AG09309 (cell line): ENCODE results near the gene ACKR2.

Experiments
- DNase-seq: peaks from one replicate; pipeline ENCODE4 v3.0.0-alpha.2; 2010; ENCODE audit warnings: low read depth
- H3K4me3 ChIP-seq: 2 replicates; pipeline ENCODE4 v1.5.1; 2011; ENCODE audit warnings: mild to moderate bottlenecking, low read depth, low read length, moderate library complexity; ENCODE audit not compliant: control insufficient read depth
- CTCF ChIP-seq: IDR thresholded peaks from 2 replicates; pipeline ENCODE4 v1.5.1; 2011; ENCODE audit warnings: mild to moderate bottlenecking, low read depth, low read length, inconsistent platforms; ENCODE audit not compliant: insufficient read depth, control insufficient read depth; ENCODE audit errors: missing control alignments

The ACKR2 gene

GRCh38 chr3:42836150-42837123, 27.2 kb downstream of the ACKR2 start:
- H3K4me3 ChIP-seq = no peak overlapping the region
- TF ChIP-seq CTCF = no peak
- DNase-seq = no peak

- H3K4me3 ChIP-seq = no peak overlapping the region
- TF ChIP-seq CTCF = no peak
- no peak for DNase-seq
These were observed 29.3 kb downstream of the ACKR2 start for GRCh38 chr3:42838571-42838970.

GRCh38 chr3:42839616-42840015, 30.4 kb downstream of the ACKR2 start:
- DNase-seq = peak; percentile 41
- peak; percentile 74 for TF ChIP-seq CTCF
- peak overlapping the region; percentile 29 for H3K4me3 ChIP-seq

- no peak overlapping the region for H3K4me3 ChIP-seq
- DNase-seq = no peak
- TF ChIP-seq CTCF = no peak
These were observed 32.1 kb downstream of the ACKR2 start for GRCh38 chr3:42841332-42841731.

GRCh38 chr3:42843713-42844411, 34.6 kb downstream of the ACKR2 start:
- DNase-seq = no peak
- TF ChIP-seq CTCF = no peak
- no peak overlapping the region for H3K4me3 ChIP-seq

- no peak for TF ChIP-seq CTCF
- no peak overlapping the region for H3K4me3 ChIP-seq
- no peak for DNase-seq
These were observed 35.1 kb downstream of the ACKR2 start for GRCh38 chr3:42844412-42844713.
